ENCODE measurements around the gene FYB1.

GRCh38 chr5:39199335-39199734 lies 20.0 kb downstream of the FYB1 start:
- TF ChIP-seq CTCF (conservative IDR thresholded peaks at IDR 0.05 in 1 of 2, IDR thresholded peaks at IDR 0.05 in 1 of 2; ENCODE audit: extremely low read depth in 1 of 2, insufficient read depth in 1 of 2, low read depth in 1 of 2, low read length in 2 of 2) (no peak), EZH2 (IDR thresholded peaks at IDR 0.05; ENCODE audit: borderline replicate concordance, low read length) (no peak)
